C4-2B (cell line): ENCODE results near the gene PTH1R.

Source experiments
- H3K27ac ChIP-seq: fragments of 450-650 bp; 2 replicates; pipeline ENCODE4 v1.5.1; 2017
- ZFX ChIP-seq: fragments of 450-650 bp; IDR thresholded peaks from 2 replicates; pipeline ENCODE4 v1.6.1; 2017
- TF ChIP-seq, protein P1 (sequence below): fragments of 450-650 bp; conservative IDR thresholded peaks from 2 replicates; pipeline ENCODE4 v1.5.1; 2017; ENCODE audit warnings: mild to moderate bottlenecking

The PTH1R gene

DNA sequence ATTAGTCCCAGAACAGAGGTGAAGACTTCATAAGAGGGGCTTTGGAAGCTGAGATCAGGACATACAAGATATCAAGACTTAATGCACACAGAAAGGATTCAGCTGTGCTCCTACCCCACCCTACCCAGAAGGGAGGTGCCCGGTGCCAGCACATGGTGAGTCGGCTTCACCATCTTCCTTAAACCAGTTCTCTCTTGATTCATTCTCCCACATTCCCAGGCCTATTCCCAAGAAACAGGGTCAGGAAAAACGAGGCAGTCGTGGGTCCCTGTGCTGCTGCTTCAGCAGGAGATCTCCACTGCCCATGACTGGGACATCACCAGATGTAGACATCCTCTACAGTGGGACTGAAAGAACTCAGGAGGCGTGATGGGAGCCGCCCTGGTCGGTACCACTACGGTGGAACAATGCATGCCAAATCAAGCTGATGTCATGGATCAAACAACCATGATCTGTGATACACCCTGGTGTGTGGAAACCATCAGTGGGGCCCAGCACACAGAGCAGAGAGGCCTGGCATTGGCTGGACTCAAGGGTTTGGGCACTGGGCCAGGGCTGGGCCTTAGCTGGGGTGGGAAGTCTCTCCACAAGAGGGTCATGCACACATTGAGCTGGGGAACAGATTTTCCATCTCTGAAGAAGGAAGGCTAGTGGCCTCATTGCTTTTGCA is 57.1 kb downstream of the PTH1R start:
- no peak overlapping the region for H3K27ac ChIP-seq
- no peak for TF ChIP-seq ZFX
- TF ChIP-seq, protein P1, sequence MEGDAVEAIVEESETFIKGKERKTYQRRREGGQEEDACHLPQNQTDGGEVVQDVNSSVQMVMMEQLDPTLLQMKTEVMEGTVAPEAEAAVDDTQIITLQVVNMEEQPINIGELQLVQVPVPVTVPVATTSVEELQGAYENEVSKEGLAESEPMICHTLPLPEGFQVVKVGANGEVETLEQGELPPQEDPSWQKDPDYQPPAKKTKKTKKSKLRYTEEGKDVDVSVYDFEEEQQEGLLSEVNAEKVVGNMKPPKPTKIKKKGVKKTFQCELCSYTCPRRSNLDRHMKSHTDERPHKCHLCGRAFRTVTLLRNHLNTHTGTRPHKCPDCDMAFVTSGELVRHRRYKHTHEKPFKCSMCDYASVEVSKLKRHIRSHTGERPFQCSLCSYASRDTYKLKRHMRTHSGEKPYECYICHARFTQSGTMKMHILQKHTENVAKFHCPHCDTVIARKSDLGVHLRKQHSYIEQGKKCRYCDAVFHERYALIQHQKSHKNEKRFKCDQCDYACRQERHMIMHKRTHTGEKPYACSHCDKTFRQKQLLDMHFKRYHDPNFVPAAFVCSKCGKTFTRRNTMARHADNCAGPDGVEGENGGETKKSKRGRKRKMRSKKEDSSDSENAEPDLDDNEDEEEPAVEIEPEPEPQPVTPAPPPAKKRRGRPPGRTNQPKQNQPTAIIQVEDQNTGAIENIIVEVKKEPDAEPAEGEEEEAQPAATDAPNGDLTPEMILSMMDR = no peak

DNA sequence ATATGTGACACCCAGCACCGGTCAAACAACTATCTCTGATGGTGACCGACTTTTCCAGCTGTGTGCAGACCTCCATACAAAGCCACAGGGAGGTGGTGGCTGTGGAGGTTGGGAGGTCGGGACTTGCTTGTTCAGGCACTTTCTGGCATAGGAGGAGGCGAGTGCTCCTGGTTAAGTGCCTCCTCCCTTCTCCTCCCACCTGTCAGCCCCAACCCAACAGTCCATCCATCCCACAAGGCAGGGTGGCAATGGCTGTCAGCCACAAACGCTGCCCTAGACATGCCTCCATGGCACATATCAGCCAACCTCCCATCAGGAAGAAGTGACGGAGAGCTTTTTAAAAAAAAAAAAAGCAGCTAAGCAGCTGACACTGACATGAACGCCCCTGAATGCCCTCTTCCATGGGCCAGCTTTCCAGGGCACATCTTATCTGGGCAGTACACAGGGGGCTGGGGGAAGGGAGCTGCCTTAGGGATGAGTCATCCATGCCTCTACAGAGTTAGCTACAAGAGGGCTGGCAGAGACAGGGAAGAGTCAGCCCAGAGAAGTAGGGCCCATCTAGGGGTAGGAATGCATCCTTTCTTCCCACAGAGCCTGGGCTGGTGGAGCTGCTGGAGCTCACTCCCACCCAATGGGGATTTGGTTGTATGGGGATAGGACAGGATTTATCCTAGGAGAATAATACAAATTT is 57.8 kb downstream of the PTH1R start:
- TF ChIP-seq, protein P1 = no peak
- TF ChIP-seq ZFX = no peak
- H3K27ac ChIP-seq = no peak overlapping the region

DNA sequence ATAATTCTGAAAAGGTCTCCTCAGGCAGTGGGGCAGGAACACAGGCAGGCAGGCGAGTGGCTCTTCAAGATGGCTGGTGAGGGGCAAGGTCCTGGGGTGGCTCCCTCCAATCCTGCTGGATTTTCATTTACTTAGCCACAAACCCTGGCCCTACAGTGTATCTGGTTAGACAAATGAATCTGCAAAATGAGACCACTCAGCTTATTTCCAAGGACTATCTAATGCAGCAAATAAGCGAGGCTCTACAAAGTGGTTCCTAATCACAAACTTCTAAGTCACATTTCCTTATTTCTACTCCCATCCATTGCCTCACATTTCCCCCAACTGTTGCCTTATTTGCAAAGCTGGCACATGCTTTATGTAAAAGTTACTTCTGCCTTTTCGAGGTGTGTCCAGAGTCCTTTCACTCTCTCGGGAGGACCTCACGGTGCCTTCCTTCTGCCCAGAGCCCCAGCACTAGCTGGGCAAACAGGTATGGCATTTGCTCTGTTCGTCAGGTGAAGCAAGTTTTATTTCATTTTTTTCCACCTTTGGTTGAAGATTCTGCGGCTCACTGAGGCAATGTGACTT is 58.6 kb downstream of the PTH1R start:
- TF ChIP-seq ZFX = no peak
- TF ChIP-seq, protein P1 = no peak

DNA sequence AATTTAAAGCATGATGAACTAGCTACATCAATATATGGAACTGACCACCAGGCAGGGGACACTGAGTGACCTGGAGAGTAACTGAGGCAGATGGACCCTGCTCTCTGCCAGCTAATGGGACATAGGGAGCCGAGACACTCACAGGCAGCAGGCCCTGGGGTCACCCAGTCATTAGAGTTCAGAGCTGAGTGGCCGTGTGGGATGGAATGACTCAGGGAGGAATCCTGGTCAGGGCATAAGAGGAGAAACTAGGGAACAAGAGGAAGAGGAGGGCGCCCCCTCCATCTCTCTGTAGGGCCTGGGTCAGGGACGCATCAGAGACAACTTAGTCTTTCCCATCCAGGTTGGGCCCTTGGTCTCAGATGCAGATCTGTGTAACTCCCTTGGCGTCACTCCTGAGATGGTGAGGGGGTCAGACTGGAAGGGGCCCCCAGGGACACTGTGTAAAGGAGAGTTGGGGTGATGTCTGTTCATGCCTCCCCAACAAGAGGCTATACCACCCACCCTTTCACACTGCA is 59.3 kb downstream of the PTH1R start:
- H3K27ac ChIP-seq = no peak overlapping the region
- TF ChIP-seq ZFX = no peak
- TF ChIP-seq, protein P1 = no peak

More for the DNA sequence above, 58.6 kb downstream of the PTH1R start:
- H3K27ac ChIP-seq = no peak overlapping the region

DNA sequence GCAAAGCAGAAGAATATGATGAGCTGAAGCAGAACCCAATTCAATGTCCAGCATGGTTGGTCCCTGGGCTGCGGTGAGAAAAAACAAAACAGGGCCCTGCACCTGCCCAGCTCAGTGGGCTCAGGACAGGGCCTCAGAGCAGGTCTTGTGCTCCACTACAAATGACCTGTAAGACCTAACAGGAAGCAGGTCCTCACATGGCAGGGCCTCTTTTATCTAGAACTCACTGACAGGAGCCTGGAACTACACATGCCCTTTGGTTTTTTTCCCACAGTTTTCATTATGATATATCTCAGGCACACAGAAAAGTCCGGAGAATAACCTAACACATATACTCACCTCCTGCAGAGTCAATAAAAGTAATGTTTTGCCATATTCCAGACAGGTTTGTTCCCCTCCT is 60.6 kb downstream of the PTH1R start:
- TF ChIP-seq ZFX = no peak
- TF ChIP-seq, protein P1 = no peak
- H3K27ac ChIP-seq = no peak overlapping the region

DNA sequence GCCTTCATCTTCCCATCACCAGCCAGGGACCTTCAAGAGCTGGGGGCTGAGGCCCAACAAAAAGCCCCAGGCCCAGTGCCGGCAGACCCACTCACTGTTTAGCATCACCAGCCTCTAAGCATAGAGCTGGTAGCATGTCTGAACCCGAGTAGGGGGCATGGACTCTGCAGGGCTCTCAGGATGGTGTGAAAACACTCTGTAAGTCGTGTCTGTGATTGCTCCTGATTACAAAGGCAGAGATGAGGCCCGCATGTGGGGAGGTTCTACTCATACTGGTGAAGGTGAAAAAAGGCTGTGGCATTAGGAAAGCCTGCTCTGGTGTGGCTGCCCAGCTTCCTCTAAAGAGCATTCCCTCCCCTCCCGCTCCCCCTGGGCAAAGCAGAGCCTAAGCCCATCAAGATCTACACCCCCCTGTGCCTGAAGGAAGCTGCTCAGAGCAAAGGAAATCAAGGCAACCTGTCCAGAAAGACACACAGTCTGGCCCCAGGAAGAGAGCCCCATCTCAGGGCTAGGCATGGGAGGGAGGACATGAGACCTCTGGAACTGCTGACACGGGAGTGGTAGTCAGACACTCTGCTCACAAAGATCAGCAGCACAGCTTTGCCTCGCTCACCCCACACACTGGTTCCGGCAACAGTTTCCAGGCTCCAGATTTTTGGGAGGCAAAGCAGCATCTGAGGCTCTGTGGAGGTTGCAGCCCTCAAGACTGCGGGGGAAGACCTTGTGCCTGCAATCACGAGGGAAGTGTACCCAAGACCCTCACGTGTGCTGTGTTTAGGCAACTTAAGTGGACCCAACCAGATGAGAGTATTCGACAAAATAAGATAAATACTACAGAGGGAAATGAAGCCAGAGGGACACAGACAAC is 62.3 kb downstream of the PTH1R start:
- H3K27ac ChIP-seq = no peak overlapping the region
- TF ChIP-seq, protein P1 = no peak
- no peak for TF ChIP-seq ZFX
